ENCODE results near the gene DMAC2L. TPM values are rescaled to one million over a fixed set of nuclear protein-coding genes. Genes with fewer than 3 reads are reported as not detected.
"Not testable (repeated sequence)": the region's sequence is repeated elsewhere in the genome, so short reads cannot be mapped to it uniquely, and the experiment has no call there.

Gene DMAC2L
- total RNA-seq, 4 donors from 2014 or later, result 21.1 to 28.3 (median 22.1) TPM

- 0 to 6% methylated on average over 7 to 8 of the region's 18 CpGs for WGBS, 2 donors (ENCODE audit: low coverage in 1 of 2)
- Histone ChIP-seq H3K9me3 (no peaks in the 10 kb centered on the region), H3K27me3 (no peaks in the 10 kb centered on the region), H3K36me3 (no peaks in the 10 kb centered on the region), H3K27ac (peak overlapping the region; percentile 60 to 96 (median 94)), H3K4me3 (peak overlapping the region; percentile 69 to 89), H3K4me1 (peaks cover 0 to 24% (median 7%) of the 10 kb centered on the region in 3 donors)
- ATAC-seq, result no peak
- no peak for TF ChIP-seq EP300 (IDR thresholded peaks at IDR 0.05)
- TF ChIP-seq CTCF (IDR thresholded peaks at IDR 0.05), result no peak
- TF ChIP-seq POLR2AphosphoS5 (IDR thresholded peaks at IDR 0.05), result no peak
- no peak for TF ChIP-seq POLR2A (IDR thresholded peaks at IDR 0.05)
These were observed 570 bp downstream of the DMAC2L start for GRCh38 chr14:50312734-50313054.

- 90 to 100% methylated on average over 3 of the region's 3 CpGs for WGBS, 2 donors (ENCODE audit: low coverage in 1 of 2)
- not testable (repeated sequence) for H3K27ac ChIP-seq, H3K4me3 ChIP-seq, ATAC-seq, H3K9me3 ChIP-seq, H3K36me3 ChIP-seq, H3K27me3 ChIP-seq
- peaks cover 0 to 26% (median 7%) of the 10 kb centered on the region in 3 donors for H3K4me1 ChIP-seq
These were observed 2.0 kb downstream of the DMAC2L start for GRCh38 chr14:50314098-50314497.

- Histone ChIP-seq H3K27ac (no peak overlapping the region), H3K36me3 (no peaks in the 10 kb centered on the region), H3K9me3 (no peaks in the 10 kb centered on the region), H3K27me3 (no peaks in the 10 kb centered on the region), H3K4me3 (no peak overlapping the region), H3K4me1 (peaks cover 0 to 33% (median 1%) of the 10 kb centered on the region in 3 donors)
- WGBS, 2 donors (ENCODE audit: low coverage in 1 of 2), result 35 to 39% methylated on average over 4 of the region's 4 CpGs
- no peak for ATAC-seq
- TF ChIP-seq CTCF (IDR thresholded peaks at IDR 0.05), result peak; percentile 50 to 71 (median 62)
- TF ChIP-seq EP300 (IDR thresholded peaks at IDR 0.05), result no peak
- TF ChIP-seq POLR2AphosphoS5 (IDR thresholded peaks at IDR 0.05), result no peak
- TF ChIP-seq POLR2A (IDR thresholded peaks at IDR 0.05), result no peak
These were observed 6.0 kb downstream of the DMAC2L start for GRCh38 chr14:50318031-50318626.

- no peak for ATAC-seq
- 33 to 54% methylated on average over 1 of the region's 1 CpG for WGBS, 2 donors (ENCODE audit: low coverage in 1 of 2)
- H3K36me3 ChIP-seq, result peaks cover 0 to 9% of the 10 kb centered on the region in 2 donors
- H3K4me3 ChIP-seq, result no peak overlapping the region
- no peaks in the 10 kb centered on the region for H3K27me3 ChIP-seq
- H3K9me3 ChIP-seq, result no peaks in the 10 kb centered on the region
- H3K27ac ChIP-seq, result no peak overlapping the region
- TF ChIP-seq CTCF (IDR thresholded peaks at IDR 0.05) (no peak), EP300 (IDR thresholded peaks at IDR 0.05) (no peak), POLR2A (IDR thresholded peaks at IDR 0.05) (no peak), POLR2AphosphoS5 (IDR thresholded peaks at IDR 0.05) (no peak)
- H3K4me1 ChIP-seq, result peaks cover 0 to 25% (median 0%) of the 10 kb centered on the region in 3 donors
These were observed 7.2 kb downstream of the DMAC2L start for GRCh38 chr14:50319293-50319692.

GRCh38 chr14:50319721-50320120 is 7.6 kb downstream of the DMAC2L start:
- Histone ChIP-seq H3K4me3 (no peak overlapping the region), H3K27me3 (no peaks in the 10 kb centered on the region), H3K9me3 (no peaks in the 10 kb centered on the region), H3K36me3 (peaks cover 0 to 13% of the 10 kb centered on the region in 2 donors), H3K4me1 (peaks cover 0 to 25% (median 0%) of the 10 kb centered on the region in 3 donors), H3K27ac (peak overlapping the region in 1 of 4 donors; percentile 77)
- no peak for ATAC-seq
- WGBS, 2 donors (ENCODE audit: low coverage in 1 of 2), result 69 to 73% methylated on average over 2 of the region's 2 CpGs
- TF ChIP-seq POLR2AphosphoS5 (IDR thresholded peaks at IDR 0.05) (no peak), EP300 (IDR thresholded peaks at IDR 0.05) (no peak)

GRCh38 chr14:50320283-50320682 is 8.2 kb downstream of the DMAC2L start:
- ATAC-seq, result peak; percentile 48
- peak; percentile 32 for TF ChIP-seq POLR2AphosphoS5 (IDR thresholded peaks at IDR 0.05)
- no peak for TF ChIP-seq EP300 (IDR thresholded peaks at IDR 0.05)
- Histone ChIP-seq H3K9me3 (no peaks in the 10 kb centered on the region), H3K4me1 (peaks cover 0 to 25% (median 0%) of the 10 kb centered on the region in 3 donors), H3K36me3 (peaks cover 0 to 17% of the 10 kb centered on the region in 2 donors), H3K27ac (peak overlapping the region in 3 of 4 donors; percentile 69 to 77 (median 72)), H3K4me3 (no peak overlapping the region), H3K27me3 (no peaks in the 10 kb centered on the region)
- WGBS, 2 donors (ENCODE audit: low coverage in 1 of 2), result 23 to 33% methylated on average over 7 to 8 of the region's 8 CpGs

Measured in gastroesophageal sphincter (tissue), 4 donors.